ENCODE results near the gene FOXP1.

DNA sequence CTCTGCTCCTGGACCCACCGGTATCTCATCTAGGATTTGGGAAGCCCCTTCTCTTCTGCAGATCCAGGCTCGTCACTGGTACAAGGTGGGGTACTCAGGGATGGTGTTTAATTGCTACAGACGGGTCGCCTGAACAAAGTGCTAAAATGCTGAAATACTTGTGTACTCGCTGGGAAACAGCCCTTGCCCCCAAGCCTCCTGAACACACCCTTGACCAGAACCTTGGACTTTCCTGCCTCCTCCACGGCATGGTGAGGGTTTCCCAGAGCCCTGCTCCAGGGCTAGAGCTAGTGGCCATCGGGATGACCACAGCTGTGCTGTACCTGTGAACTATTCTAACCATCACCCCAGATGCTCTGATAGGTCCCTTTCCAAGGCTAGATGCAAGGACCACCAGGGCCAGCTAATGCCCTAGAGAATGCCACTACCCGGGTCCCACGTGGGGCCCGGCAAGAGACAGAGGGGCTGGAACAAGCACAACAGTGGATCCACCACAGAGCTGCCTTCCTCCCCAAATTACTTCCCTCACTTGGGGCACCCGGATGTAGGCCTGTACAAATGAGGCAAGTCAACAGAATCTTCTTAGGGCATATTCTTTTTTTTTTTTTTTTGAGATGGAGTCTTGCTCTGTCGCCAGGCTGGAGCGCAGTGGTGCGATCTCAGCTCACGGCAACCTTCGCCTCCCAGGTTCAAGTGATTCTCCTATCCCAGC lies 267.3 kb downstream of the FOXP1 start:
- TF ChIP-seq POLR2AphosphoS5 (IDR thresholded peaks at IDR 0.05; ENCODE audit: low read depth, low read length) (no peak), SPI1 (IDR thresholded peaks at IDR 0.05; ENCODE audit: low read depth, low read length) (no peak), POLR2A (IDR thresholded peaks at IDR 0.05; ENCODE audit: low read depth, low read length) (no peak)
